ENCODE data around the gene PIN1.

PIN1 gene

DNA sequence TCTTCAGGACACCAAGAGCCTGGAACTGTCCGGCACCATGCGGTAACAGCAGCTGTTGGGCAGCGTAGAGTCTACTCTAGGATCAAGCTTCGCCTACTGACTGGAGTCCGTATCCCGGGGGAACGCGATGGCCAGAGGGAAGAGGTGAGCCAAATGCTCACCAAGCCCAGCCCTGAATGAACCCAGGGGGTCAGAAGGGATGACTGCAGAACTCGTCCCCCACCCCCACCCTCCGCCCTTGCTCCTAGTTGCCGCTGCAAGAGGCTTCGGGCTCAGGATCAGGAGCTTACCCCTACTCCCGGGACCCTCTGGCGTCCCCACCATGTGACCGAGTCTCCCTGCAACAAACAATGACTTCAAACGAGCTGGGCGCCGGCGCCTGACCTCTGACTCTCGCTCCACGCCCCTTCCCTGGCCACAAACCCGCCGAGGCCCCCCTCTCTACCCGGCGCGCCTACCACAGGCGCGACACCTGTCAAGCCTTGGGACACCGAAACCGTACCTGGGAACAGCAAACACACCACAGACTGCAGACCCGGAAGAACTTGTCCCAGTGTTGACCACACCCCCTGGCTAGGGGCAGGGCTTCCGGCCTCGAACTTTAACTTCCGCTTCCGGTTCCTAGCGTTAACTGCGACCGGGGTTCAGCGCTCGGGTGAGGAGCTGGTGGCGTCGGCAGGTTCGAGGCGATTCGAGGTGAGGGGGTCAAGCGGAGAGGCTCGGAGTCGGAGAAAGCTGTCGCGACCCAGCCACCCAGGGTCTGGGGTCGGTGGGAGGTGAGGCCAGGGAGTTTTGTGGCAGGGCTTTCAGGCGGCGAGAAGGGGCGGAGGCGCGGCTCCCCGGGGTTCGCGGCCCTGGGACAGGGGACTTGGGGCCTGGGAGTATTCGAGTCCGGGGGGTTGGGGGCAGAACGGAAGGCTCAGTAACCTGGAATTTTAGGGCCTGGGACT is 7.6 kb upstream of the PIN1 start, which contains the start of gene UBL5:
TSS of gene UBL5 (plus strand) at position 630 of the 950 bp plus-strand sequence. CDS start 420 bp downstream, outside the sequence.
- TF ChIP-seq, protein P1, sequence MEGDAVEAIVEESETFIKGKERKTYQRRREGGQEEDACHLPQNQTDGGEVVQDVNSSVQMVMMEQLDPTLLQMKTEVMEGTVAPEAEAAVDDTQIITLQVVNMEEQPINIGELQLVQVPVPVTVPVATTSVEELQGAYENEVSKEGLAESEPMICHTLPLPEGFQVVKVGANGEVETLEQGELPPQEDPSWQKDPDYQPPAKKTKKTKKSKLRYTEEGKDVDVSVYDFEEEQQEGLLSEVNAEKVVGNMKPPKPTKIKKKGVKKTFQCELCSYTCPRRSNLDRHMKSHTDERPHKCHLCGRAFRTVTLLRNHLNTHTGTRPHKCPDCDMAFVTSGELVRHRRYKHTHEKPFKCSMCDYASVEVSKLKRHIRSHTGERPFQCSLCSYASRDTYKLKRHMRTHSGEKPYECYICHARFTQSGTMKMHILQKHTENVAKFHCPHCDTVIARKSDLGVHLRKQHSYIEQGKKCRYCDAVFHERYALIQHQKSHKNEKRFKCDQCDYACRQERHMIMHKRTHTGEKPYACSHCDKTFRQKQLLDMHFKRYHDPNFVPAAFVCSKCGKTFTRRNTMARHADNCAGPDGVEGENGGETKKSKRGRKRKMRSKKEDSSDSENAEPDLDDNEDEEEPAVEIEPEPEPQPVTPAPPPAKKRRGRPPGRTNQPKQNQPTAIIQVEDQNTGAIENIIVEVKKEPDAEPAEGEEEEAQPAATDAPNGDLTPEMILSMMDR (IDR thresholded peaks at IDR 0.05): no peak

DNA sequence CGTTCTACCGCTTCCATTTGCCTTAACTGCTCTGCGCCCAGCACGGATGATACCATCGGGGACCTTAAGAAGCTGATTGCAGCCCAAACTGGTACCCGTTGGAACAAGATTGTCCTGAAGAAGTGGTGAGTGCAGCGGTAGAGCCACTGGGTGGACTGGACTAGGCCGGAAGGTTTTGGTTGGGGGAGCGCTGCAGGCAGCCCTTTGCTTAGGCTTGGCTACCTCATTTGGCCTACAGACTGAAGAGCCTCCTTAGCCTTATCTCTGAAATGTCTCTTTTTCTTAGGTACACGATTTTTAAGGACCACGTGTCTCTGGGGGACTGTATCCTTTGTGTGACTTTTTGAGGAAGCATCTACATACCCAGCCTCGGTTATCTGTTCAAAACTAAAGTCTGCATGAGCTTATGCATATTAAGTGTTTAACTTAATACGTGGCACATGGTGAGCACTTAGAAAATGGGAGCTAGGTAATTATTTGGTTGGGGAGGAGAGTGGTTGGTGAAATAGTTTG is 6.5 kb upstream of the PIN1 start:
- TF ChIP-seq, protein P1 (IDR thresholded peaks at IDR 0.05): no peak

- TF ChIP-seq, protein P1 (IDR thresholded peaks at IDR 0.05): no peak
These were observed 802 bp upstream of the PIN1 start for GRCh38 chr19:9834307-9834725.

DNA sequence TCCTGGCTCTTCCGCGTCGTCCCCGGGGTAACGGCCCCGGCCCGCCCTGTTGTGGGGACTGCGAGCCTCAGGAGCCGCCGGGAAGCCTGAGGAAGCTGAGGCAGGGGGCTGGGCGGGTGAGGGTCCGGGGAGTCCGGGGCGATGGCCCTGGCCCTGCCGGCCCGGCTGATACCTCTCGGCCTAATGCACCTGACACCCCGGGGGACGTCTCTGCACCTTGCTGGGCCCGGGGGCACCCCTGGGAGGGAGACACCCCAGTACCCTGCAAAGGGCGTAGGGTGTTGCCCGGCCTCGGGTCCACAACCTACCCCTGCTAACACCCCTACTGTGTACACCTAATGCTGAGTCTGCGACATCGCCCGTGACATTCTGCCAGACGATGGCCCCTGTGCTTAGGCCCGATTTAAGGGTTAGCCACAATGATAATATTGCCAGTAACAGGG is 410 bp downstream of the PIN1 start:
- TF ChIP-seq, protein P1 (IDR thresholded peaks at IDR 0.05): no peak

- TF ChIP-seq, protein P1 (IDR thresholded peaks at IDR 0.05): peak; percentile 10; the same call in 1 of the 2 replicates
These were observed 903 bp downstream of the PIN1 start for GRCh38 chr19:9836021-9836420.

GRCh38 chr19:9838324-9838723 is 3.2 kb downstream of the PIN1 start:
- TF ChIP-seq, protein P1 (IDR thresholded peaks at IDR 0.05): no peak

- TF ChIP-seq, protein P1 (IDR thresholded peaks at IDR 0.05): no peak
These were observed 4.3 kb downstream of the PIN1 start for GRCh38 chr19:9839415-9839814.
